GM12873 (cell line): ENCODE data around the gene DCDC2.

Experiments
- CTCF ChIP-seq: IDR thresholded peaks from 2 replicates; pipeline ENCODE4 v1.5.1; 2012; ENCODE audit warnings: low read depth, mild to moderate bottlenecking, moderate library complexity, low read length, control low read depth; ENCODE audit not compliant: insufficient read depth; ENCODE audit errors: missing control alignments

Gene DCDC2

DNA sequence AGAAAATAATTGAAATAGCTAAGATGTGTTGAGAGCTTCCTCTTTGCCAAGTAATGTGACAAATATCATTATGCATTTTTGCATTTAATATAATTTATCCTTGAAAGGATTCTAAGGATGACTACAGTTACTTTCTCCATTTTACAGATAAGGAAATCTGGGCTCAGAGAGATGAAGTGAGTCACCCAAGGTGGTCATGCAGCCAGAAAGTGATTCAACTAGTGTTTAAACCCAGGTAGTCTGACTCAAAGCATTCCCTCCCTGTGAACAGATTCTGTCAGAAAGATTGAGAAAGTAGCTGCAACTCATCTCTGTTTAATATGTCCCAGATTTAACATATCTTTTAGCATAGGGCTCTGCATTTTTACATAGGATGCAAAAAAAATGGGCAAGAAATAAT lies 203.7 kb downstream of the DCDC2 start:
- no peak for TF ChIP-seq CTCF

DNA sequence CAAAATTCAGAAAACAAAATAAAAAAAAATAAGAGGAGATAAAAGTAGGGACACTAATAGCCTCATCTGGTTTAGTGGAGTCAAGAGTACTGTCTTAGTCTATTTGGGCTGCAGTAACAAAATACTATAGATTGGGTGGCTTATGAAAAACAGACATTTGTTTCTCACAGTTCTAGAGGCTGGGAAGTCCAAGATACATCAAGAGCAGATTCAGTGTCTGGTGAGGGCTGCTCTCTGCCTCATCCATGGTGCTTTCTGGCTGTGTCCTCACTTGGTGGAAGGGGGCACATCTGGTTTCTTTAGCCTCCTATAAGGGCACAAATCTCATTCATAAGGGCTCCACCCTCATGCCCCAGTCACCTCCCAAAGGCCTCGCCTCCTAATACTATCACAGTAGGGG lies 205.8 kb downstream of the DCDC2 start:
- no peak for TF ChIP-seq CTCF

- TF ChIP-seq CTCF = no peak
These were observed 208.0 kb downstream of the DCDC2 start for GRCh38 chr6:24149836-24150235.

GRCh38 chr6:24149296-24149695 lies 208.6 kb downstream of the DCDC2 start:
- no peak for TF ChIP-seq CTCF

- no peak for TF ChIP-seq CTCF
These were observed 209.2 kb downstream of the DCDC2 start for GRCh38 chr6:24148684-24149083.

DNA sequence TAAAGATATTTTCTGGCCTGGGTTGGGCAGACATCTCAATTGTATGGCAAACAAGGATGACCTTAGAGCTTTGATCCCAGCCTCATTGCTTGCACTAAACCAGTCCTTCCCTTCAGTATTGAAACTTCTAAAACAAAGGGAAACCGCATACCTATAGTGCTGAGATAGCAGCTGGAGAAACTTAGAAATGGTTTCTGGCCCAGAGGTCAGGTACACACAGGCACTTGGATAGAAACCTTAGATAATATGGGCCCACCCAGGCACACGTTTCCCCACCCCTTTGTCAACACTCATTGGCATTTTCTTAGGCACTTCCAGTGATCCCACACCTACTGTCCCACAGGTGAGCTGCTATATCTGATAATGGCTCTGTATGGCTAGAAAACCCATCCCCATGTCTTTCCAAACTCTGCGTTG lies 209.7 kb downstream of the DCDC2 start:
- TF ChIP-seq CTCF = no peak

GRCh38 chr6:24147511-24148153 lies 210.2 kb downstream of the DCDC2 start:
- TF ChIP-seq CTCF = no peak

DNA sequence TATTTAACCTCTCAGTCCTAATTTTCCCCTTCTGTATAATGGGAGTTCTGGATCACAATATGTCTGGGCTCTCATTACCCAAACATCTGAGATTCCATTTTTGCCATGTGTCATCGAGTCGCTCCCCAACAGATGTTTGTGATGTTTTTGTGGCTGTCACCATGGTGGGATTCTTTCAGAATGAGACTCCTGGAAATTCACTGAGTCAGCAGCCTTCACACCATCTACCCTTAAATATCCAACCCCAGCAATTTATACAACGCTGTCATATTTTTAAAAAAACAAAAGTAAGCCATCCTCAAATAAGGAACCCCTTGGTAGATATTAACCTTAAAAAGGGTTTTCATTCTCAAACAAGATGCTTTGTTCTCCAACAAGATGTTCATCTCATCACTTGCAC lies 211.0 kb downstream of the DCDC2 start:
- no peak for TF ChIP-seq CTCF
